A549 (cell line): ENCODE results near the gene AFAP1. TPM values are rescaled to one million over a fixed set of nuclear protein-coding genes. Genes with fewer than 3 reads are reported as not detected.
A peak's percentile ranks its signal among the peaks of the same experiment; 100 is the strongest.

ENCODE experiments used
- ATAC-seq, 2 experiments: fragments of 200-7000 bp in 1 of 2; fragments of >200 bp in 1 of 2; cut with Nextera tagmentation in 1 of 2; cut with Tn5 transposase in 1 of 2; 3 replicates each; pipeline versions ENCODE4 v1.8.0 to v1.9.1; 2018 to 2020; ENCODE audit warnings: mild to moderate bottlenecking in 1 of 2, moderate library complexity in 1 of 2
- CTCF ChIA-PET: fragments of 300-600 bp; sonication (Branson Sonifier 250); formaldehyde crosslinking; extraction: SDS; loops from one replicate; lab custom pipeline; 2021; ENCODE audit warnings: antibody characterized with exemption, inconsistent platforms; lab: Yijun Ruan, JAX
- POLR2A ChIA-PET: fragments of 350-600 bp; formaldehyde crosslinking; extraction: SDS; loops from one replicate; lab custom pipeline; 2021; ENCODE audit warnings: antibody characterized with exemption, inconsistent platforms; lab: Yijun Ruan, JAX
- DNase-seq, 2 experiments: peaks; one replicate each; pipeline versions ENCODE4 v3.0.0 to v3.0.0-alpha.2; 2011 to 2016; ENCODE audit warnings: low read depth in 1 of 2, low spot score in 1 of 2
- FAIRE-seq: peaks from 2 replicates; lab custom pipeline; 2011; peaks lifted over from hg19 to GRCh38; lab: Jason Lieb, UNC
- H3K27ac ChIP-seq, 2 experiments: fragments of >200 bp; sonication (Bioruptor Twin); formaldehyde crosslinking; 3 replicates each; pipeline ENCODE4 v1.5.1; 2016 to 2017
- H3K4me1 ChIP-seq: fragments of >200 bp; sonication (Bioruptor Twin); formaldehyde crosslinking; 3 replicates; pipeline ENCODE4 v1.6.1; 2016
- H3K4me2 ChIP-seq: fragments of >200 bp; sonication (Bioruptor Twin); formaldehyde crosslinking; 3 replicates; pipeline ENCODE4 v1.6.1; 2016
- H3K4me3 ChIP-seq: fragments of >200 bp; sonication (Bioruptor Twin); formaldehyde crosslinking; 3 replicates; pipeline ENCODE4 v1.5.1; 2016
- H3K9me3 ChIP-seq: fragments of >200 bp; sonication (Bioruptor Twin); formaldehyde crosslinking; 3 replicates; pipeline ENCODE4 v1.6.1; 2016
- CHD4 ChIP-seq: fragments of 200-600 bp; sonication (generic); IDR thresholded peaks from 2 replicates; pipeline ENCODE4 v1.6.1; 2016; ENCODE audit warnings: antibody characterized with exemption, mild to moderate bottlenecking, borderline replicate concordance
- EP300 ChIP-seq, 2 experiments: fragments of >200 bp; sonication (Bioruptor Twin); formaldehyde crosslinking; IDR thresholded peaks; 2 replicates in 1 of 2; 3 replicates in 1 of 2; pipeline ENCODE4 v1.6.1; 2016 to 2017
- ESRRA ChIP-seq: fragments of 150-350 bp; IDR thresholded peaks from 2 replicates; pipeline ENCODE4 v1.6.1; 2014; ENCODE audit warnings: mild to moderate bottlenecking, low read length, borderline replicate concordance
- FOSB ChIP-seq: fragments of 250-450 bp; sonication (Bioruptor Pico); IDR thresholded peaks from 2 replicates; pipeline ENCODE4 v1.5.0; 2020; ENCODE audit warnings: mild to moderate bottlenecking, moderate library complexity
- FOSL2 ChIP-seq, 2 experiments: fragments of 450-650 bp in 1 of 2; fragments of >200 bp in 1 of 2; sonication (Bioruptor Twin) in 1 of 2; formaldehyde crosslinking; IDR thresholded peaks; 2 replicates each; pipeline versions ENCODE4 v1.5.0 to v1.6.1; 2016 to 2020; ENCODE audit warnings: mild to moderate bottlenecking in 1 of 2, moderate library complexity in 1 of 2
- FOXS1 ChIP-seq: fragments of 250-450 bp; sonication (Bioruptor Pico); IDR thresholded peaks from 2 replicates; pipeline ENCODE4 v1.5.0; 2020; ENCODE audit warnings: mild to moderate bottlenecking, moderate library complexity
- HEYL ChIP-seq: fragments of 250-450 bp; sonication (Bioruptor Pico); IDR thresholded peaks from 2 replicates; pipeline ENCODE4 v1.8.0; 2021; ENCODE audit warnings: mild to moderate bottlenecking, moderate library complexity
- HOXA7 ChIP-seq: fragments of 250-450 bp; sonication (Bioruptor Pico); IDR thresholded peaks from 2 replicates; pipeline ENCODE4 v1.5.0; 2020; ENCODE audit warnings: mild to moderate bottlenecking, moderate library complexity
- HOXB13 ChIP-seq: fragments of 250-450 bp; sonication (Bioruptor Pico); IDR thresholded peaks from 2 replicates; pipeline ENCODE4 v1.5.0; 2020; ENCODE audit warnings: low read depth, mild to moderate bottlenecking, moderate library complexity
- HOXB5 ChIP-seq: fragments of 250-450 bp; sonication (Bioruptor Pico); IDR thresholded peaks from 2 replicates; pipeline ENCODE4 v1.5.0; 2020; ENCODE audit warnings: mild to moderate bottlenecking, moderate library complexity
- MYC ChIP-seq: IDR thresholded peaks from 2 replicates; pipeline ENCODE4 v1.6.1; 2012; ENCODE audit warnings: mild to moderate bottlenecking, inconsistent platforms, low read length, improper control_type of control experiment, borderline replicate concordance
- NPAS2 ChIP-seq: fragments of 250-450 bp; sonication (Bioruptor Pico); IDR thresholded peaks from 2 replicates; pipeline ENCODE4 v1.8.0; 2022; ENCODE audit warnings: mild to moderate bottlenecking, moderate library complexity, borderline replicate concordance
- POLR2AphosphoS2 ChIP-seq: conservative IDR thresholded peaks from 2 replicates; pipeline ENCODE4 v1.6.1; 2012; ENCODE audit warnings: low read length, improper control_type of control experiment, inconsistent platforms
- RFX5 ChIP-seq: fragments of 450-650 bp; IDR thresholded peaks from 2 replicates; pipeline ENCODE4 v1.7.1; 2014; ENCODE audit warnings: antibody characterized with exemption, mild to moderate bottlenecking, moderate library complexity
- RNF2 ChIP-seq: fragments of 200-600 bp; sonication (generic); IDR thresholded peaks from 2 replicates; pipeline ENCODE4 v1.6.1; 2016; ENCODE audit warnings: low read depth, mild to moderate bottlenecking, antibody characterized with exemption, moderate library complexity, borderline replicate concordance
- SMC3 ChIP-seq: fragments of >200 bp; sonication (Bioruptor Twin); formaldehyde crosslinking; IDR thresholded peaks from 3 replicates; pipeline ENCODE4 v1.6.1; 2018; ENCODE audit warnings: inconsistent platforms
- SREBF2 ChIP-seq: fragments of 450-650 bp; IDR thresholded peaks from 2 replicates; pipeline ENCODE4 v1.6.1; 2014; ENCODE audit warnings: mild to moderate bottlenecking, moderate library complexity
- TFCP2L1 ChIP-seq: fragments of 250-450 bp; sonication (Bioruptor Pico); IDR thresholded peaks from 2 replicates; pipeline ENCODE4 v1.5.0; 2021; ENCODE audit warnings: mild to moderate bottlenecking
- whole genome bisulfite sequencing: methylation state at CpG from one replicate; pipeline ENCODE4 v1.1.6; 2017; ENCODE audit errors: missing lambda C conversion rate; 5-methylcytosine and 5-hydroxymethylcytosine counted together
- polyA plus RNA-seq, 4 experiments: library from polyadenylated mRNA; depleted of rRNA in 3 of 4; stranded (reverse); fragments of >200 nt; fragmentation: RNase III in 1 of 4; extraction: RNeasy Plus Mini Kit Qiagen cat#74134 plus additional on column Dnase treatment in 1 of 4; gene quantifications; 2 replicates in 3 of 4; 3 replicates in 1 of 4; pipeline ENCODE4 v1.2.3, GENCODE V29; 2011 to 2017
- TF ChIP-seq, protein P1 (sequence below): IDR thresholded peaks from 2 replicates; pipeline ENCODE4 v1.6.1; 2012
- TF ChIP-seq, protein P2 (sequence below): IDR thresholded peaks from 2 replicates; pipeline ENCODE4 v1.6.1; 2012; ENCODE audit warnings: low read depth, borderline replicate concordance
- TF ChIP-seq, protein P3 (sequence below): fragments of 200-600 bp; sonication (generic); IDR thresholded peaks from 2 replicates; pipeline ENCODE4 v1.6.1; 2016; ENCODE audit warnings: antibody characterized with exemption, mild to moderate bottlenecking, moderate library complexity
- TF ChIP-seq, protein P4 (sequence below): fragments of >200 bp; sonication (Bioruptor Twin); formaldehyde crosslinking; IDR thresholded peaks from 3 replicates; pipeline ENCODE4 v1.5.1; 2016

Gene AFAP1
- polyA plus RNA-seq, 2 of the 4 experiments (the other 2 are of a cell fraction) = 25.4 to 29.6 TPM

DNA sequence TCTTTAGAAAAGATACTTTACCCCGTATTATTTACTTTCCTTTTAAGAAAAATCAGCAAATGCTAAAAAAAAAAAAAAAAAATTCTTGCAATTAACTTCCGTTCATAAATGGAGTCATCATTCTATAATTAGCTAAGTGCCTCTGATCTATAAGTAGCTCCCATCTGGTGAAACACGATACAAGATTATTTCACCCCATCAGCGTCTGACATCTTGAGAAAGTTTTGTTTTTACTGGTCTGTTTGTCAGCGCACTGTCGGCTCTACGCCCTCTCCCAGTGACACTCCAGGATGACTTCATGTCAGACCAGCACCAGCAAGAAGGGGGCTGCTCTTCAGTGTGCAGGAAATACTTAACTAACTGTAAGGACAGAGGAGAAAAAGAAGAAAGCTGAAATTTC, 108.3 kb downstream of the AFAP1 start:
- POLR2A ChIA-PET = no interaction called here
- 88% methylated on average over 7 of the region's 7 CpGs for WGBS
- H3K4me3 ChIP-seq = no peak overlapping the region

DNA sequence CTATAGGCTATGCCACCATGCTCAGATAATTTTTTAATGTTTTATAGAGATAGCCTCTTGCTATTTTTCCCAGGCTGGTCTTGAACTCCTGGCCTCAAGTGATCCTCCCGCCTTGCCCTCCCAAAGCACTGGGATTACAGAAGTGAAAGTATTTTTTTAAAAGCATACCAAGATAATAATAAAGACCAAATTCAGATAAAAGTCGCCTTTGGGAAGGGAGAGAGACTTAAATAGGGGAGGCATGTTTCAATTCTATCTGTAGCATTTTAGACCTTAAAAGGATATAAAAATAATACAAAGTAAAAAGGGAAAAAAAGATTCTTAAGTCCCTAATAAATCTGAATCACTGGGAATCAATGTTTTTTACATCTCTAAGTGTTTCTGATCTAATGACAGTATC, 108.9 kb downstream of the AFAP1 start:
- FAIRE-seq (no peak), DNase-seq (no peak), ATAC-seq (no peak)
- POLR2A ChIA-PET = no interaction called here
- CTCF ChIA-PET = interaction anchor here (0.9 to 1.7 kb wide), 4 partner anchors 8 to 28 kb away, joined by 3 to 9 read pairs (median 6); no protein-coding TSS in a partner anchor
- TF ChIP-seq HOXA7 (no peak), ESRRA (no peak), FOXS1 (CRISPR knock-in tag) (no peak), CHD4 (no peak), RFX5 (no peak)
- TF ChIP-seq, protein P1, sequence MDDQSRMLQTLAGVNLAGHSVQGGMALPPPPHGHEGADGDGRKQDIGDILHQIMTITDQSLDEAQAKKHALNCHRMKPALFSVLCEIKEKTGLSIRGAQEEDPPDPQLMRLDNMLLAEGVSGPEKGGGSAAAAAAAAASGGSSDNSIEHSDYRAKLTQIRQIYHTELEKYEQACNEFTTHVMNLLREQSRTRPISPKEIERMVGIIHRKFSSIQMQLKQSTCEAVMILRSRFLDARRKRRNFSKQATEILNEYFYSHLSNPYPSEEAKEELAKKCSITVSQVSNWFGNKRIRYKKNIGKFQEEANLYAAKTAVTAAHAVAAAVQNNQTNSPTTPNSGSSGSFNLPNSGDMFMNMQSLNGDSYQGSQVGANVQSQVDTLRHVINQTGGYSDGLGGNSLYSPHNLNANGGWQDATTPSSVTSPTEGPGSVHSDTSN = no peak
- Histone ChIP-seq H3K4me1 (peaks cover 30% of the 10 kb centered on the region), H3K4me2 (no peak overlapping the region), H3K4me3 (no peak overlapping the region), H3K27ac (peak overlapping the region in 1 of 2 experiments; percentile 47; a peak in 1 of 6 replicates), H3K9me3 (no peaks in the 10 kb centered on the region)
- WGBS = 97% methylated on average over 2 of the region's 2 CpGs

More for the DNA sequence above, 108.3 kb downstream of the AFAP1 start:
- 0 out of 6 replicates have a peak overlapping the region, but pooled peaks of 1 of the 2 experiments have one; percentile 40 for H3K27ac ChIP-seq
- no peak for DNase-seq
- no peak for ATAC-seq
- H3K4me2 ChIP-seq = no peak overlapping the region
- no peaks in the 10 kb centered on the region for H3K9me3 ChIP-seq
- CTCF ChIA-PET = interaction anchor here (0.9 to 1.7 kb wide), 5 partner anchors 8 to 82 kb away, joined by 3 to 9 read pairs (median 6); no protein-coding TSS in a partner anchor
- H3K4me1 ChIP-seq = peaks cover 30% of the 10 kb centered on the region
- FAIRE-seq = no peak
- TF ChIP-seq MYC (no peak), FOXS1 (CRISPR knock-in tag) (no peak), HEYL (CRISPR knock-in tag) (no peak), HOXB5 (CRISPR knock-in tag) (no peak), NPAS2 (CRISPR knock-in tag) (no peak), EP300 (IDR thresholded peaks at IDR 0.05) (no peak), SREBF2 (no peak), FOSL2 (IDR thresholded peaks at IDR 0.05) (no peak), FOSL2 (CRISPR knock-in tag; IDR thresholded peaks at IDR 0.05) (no peak), HOXB13 (no peak), POLR2AphosphoS2 (no peak), HOXA7 (no peak), TFCP2L1 (CRISPR knock-in tag) (no peak), RNF2 (no peak), FOSB (CRISPR knock-in tag) (no peak), ESRRA (no peak), SMC3 (no peak)
- TF ChIP-seq, protein P2, sequence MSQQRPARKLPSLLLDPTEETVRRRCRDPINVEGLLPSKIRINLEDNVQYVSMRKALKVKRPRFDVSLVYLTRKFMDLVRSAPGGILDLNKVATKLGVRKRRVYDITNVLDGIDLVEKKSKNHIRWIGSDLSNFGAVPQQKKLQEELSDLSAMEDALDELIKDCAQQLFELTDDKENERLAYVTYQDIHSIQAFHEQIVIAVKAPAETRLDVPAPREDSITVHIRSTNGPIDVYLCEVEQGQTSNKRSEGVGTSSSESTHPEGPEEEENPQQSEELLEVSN = no peak
- TF ChIP-seq, protein P3, sequence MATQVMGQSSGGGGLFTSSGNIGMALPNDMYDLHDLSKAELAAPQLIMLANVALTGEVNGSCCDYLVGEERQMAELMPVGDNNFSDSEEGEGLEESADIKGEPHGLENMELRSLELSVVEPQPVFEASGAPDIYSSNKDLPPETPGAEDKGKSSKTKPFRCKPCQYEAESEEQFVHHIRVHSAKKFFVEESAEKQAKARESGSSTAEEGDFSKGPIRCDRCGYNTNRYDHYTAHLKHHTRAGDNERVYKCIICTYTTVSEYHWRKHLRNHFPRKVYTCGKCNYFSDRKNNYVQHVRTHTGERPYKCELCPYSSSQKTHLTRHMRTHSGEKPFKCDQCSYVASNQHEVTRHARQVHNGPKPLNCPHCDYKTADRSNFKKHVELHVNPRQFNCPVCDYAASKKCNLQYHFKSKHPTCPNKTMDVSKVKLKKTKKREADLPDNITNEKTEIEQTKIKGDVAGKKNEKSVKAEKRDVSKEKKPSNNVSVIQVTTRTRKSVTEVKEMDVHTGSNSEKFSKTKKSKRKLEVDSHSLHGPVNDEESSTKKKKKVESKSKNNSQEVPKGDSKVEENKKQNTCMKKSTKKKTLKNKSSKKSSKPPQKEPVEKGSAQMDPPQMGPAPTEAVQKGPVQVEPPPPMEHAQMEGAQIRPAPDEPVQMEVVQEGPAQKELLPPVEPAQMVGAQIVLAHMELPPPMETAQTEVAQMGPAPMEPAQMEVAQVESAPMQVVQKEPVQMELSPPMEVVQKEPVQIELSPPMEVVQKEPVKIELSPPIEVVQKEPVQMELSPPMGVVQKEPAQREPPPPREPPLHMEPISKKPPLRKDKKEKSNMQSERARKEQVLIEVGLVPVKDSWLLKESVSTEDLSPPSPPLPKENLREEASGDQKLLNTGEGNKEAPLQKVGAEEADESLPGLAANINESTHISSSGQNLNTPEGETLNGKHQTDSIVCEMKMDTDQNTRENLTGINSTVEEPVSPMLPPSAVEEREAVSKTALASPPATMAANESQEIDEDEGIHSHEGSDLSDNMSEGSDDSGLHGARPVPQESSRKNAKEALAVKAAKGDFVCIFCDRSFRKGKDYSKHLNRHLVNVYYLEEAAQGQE = no peak
- TF ChIP-seq, protein P1 = no peak
- TF ChIP-seq, protein P4, sequence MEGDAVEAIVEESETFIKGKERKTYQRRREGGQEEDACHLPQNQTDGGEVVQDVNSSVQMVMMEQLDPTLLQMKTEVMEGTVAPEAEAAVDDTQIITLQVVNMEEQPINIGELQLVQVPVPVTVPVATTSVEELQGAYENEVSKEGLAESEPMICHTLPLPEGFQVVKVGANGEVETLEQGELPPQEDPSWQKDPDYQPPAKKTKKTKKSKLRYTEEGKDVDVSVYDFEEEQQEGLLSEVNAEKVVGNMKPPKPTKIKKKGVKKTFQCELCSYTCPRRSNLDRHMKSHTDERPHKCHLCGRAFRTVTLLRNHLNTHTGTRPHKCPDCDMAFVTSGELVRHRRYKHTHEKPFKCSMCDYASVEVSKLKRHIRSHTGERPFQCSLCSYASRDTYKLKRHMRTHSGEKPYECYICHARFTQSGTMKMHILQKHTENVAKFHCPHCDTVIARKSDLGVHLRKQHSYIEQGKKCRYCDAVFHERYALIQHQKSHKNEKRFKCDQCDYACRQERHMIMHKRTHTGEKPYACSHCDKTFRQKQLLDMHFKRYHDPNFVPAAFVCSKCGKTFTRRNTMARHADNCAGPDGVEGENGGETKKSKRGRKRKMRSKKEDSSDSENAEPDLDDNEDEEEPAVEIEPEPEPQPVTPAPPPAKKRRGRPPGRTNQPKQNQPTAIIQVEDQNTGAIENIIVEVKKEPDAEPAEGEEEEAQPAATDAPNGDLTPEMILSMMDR = no peak
